ENCODE data around the gene KLHL26. TPM values are rescaled to one million over a fixed set of nuclear protein-coding genes. Genes with fewer than 3 reads are reported as not detected.

The KLHL26 gene
- total and polyA plus RNA-seq, 2 of the 13 experiments (the other 11 are each of a cell fraction or from before 2014, with no cell fraction given): 1.5 to 1.7 TPM

- TF ChIP-seq ZXDC (CRISPR knock-in tag; IDR thresholded peaks at IDR 0.05) (no peak), ZNF607 (CRISPR knock-in tag; IDR thresholded peaks at IDR 0.05; ENCODE audit: borderline replicate concordance) (no peak), SNRNP70 (IDR thresholded peaks at IDR 0.05; ENCODE audit: low read depth, low read length) (no peak), NAIF1 (CRISPR knock-in tag; IDR thresholded peaks at IDR 0.05; ENCODE audit: borderline replicate concordance) (no peak), PAX8 (CRISPR knock-in tag; IDR thresholded peaks at IDR 0.05; ENCODE audit: borderline replicate concordance) (no peak), REL (CRISPR knock-in tag; conservative IDR thresholded peaks at IDR 0.05) (no peak), ZNF282 (IDR thresholded peaks at IDR 0.05; ENCODE audit: partially characterized antibody) (no peak), SOX5 (CRISPR knock-in tag; IDR thresholded peaks at IDR 0.05; ENCODE audit: borderline replicate concordance) (no peak), ZNF546 (CRISPR knock-in tag; conservative IDR thresholded peaks at IDR 0.05) (no peak), ZNF280B (CRISPR knock-in tag; IDR thresholded peaks at IDR 0.05; ENCODE audit: borderline replicate concordance) (no peak), POLR2AphosphoS5 (IDR thresholded peaks at IDR 0.05; ENCODE audit: low read depth, low read length) (no peak), ATF4 (CRISPR knock-in tag; IDR thresholded peaks at IDR 0.05) (no peak), PRDM15 (CRISPR knock-in tag; IDR thresholded peaks at IDR 0.05) (no peak), ZNF367 (CRISPR knock-in tag; IDR thresholded peaks at IDR 0.05; ENCODE audit: borderline replicate concordance) (no peak)
Observed at GRCh38 chr19:18682807-18683108, 45.9 kb downstream of the KLHL26 start (continued).
